ENCODE data around the gene THBS3.
"Not testable (repeated sequence)": the region's sequence is repeated elsewhere in the genome, so short reads cannot be mapped to it uniquely, and the experiment has no call there.

Gene THBS3

DNA sequence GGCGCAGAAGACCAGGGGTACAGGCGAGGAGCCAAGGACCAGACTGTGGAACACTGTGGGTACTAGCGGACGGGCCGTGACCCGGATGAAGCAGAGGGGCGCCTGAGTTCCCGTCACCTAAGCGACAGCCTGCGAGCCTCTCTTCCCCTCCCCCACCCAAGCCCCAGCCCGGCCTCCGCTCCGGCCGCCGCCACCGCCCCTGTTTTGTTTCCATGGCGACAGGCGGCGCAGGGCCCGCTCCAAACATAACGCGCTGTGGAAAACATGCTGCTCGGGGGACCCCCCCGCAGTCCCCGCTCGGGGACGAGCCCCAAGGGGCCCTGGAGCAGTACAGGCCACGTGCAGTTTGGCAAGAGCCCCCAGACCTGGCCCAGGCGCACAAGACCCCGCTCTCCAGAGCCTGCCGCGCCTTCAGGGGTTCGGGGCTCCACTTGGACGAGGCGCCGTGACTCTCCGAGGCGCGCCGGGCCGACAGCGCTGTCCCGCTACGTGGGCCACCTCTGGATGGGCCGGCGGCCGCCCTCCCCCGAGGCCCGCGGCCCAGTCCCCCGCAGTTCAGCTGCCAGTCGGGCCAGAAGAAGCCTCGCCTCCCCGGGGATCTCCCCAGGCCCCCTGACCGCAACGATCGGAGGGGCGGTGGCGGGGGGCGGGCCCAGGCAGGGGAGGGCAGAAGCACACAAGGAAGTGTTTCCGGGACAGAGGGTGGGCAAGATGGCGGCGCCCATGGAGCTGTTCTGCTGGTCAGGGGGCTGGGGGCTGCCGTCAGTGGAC, 1.0 kb upstream of the THBS3 start, which contains the start of gene MTX1:
TSS of gene MTX1 (plus strand) at position 155 of the 771 bp plus-strand sequence. CDS start at position 265, 110 bp downstream.
- DNase-seq (ENCODE audit: low read depth in 2 of 3, low spot score in 1 of 3) = peak; percentile 76 to 86 (median 76)

DNA sequence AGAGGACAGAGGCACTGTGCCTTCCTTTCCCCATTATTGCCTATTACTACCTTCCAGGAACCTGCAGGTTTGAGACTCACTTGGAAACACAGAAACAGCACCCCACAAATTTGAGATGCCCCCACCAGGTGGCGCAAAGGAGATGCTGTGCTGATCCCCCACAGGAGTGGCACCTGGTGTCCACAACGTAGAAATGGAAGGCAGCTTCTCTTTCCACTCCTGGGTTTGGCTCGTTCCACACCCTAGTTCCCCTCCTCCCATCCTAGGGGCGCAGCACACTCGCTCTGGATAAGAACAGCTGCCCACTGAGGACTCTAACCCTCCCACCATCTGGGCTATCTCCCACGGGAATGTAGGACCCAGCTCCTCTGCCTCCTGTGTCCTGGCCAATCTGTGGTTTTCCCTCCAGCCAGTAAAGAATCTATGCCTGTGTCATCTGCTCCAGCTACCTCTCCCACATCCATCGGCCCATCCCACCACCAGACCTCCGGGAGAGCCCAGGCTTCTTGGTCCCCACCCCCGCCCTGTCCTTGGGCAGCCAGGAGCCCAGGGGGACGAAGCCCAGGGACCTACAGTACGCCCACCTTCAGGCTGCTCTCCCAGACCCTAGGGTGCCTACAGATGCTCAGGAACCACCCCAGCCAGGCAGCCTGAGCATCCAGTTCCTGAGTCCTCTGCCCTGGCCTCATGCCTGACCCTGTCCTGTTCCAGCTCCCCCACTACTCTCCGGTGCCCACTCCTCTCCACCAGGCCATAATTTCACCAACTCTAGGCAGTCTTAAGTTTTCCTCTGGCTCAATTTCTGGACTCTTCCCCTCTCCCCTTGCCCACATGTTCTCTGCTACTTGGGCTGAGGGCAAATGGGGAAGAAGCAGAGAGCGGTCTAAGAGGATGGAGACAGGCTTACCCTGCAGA, 549 bp downstream of the THBS3 start:
- DNase-seq (ENCODE audit: low read depth in 2 of 3, low spot score in 1 of 3) = peak; percentile 81 to 93 (median 86)

DNA sequence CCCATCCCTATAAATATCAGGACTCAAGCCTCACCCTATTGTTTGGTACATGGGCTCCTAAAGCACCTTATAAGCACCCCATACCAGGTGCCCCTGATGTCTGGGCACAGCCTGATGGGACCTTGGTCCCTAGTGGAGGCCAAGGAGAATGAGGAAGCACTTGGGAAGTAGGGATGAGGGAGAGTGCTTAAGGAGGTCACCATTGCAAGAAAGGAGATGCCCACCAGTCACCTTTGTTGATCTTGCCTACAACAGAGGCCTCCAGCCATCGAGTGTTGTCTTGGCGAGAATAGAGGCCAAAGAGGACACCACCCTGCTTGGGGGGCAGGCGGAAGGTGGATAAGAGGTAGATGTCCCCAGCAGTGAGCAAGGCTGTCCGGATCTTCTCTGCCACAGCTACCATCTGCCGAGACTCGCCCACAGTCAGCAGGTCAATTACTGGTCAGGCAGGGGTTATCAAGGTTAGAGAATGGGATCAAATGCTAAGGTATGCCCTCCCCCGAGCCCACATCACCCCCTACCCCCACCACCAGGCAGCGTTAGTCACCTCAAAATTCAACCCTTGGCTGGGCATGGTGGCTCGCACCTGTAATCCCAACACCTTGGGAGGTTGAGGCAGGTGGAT, 1.6 kb downstream of the THBS3 start:
- DNase-seq (ENCODE audit: low read depth in 2 of 3, low spot score in 1 of 3) = no peak

DNA sequence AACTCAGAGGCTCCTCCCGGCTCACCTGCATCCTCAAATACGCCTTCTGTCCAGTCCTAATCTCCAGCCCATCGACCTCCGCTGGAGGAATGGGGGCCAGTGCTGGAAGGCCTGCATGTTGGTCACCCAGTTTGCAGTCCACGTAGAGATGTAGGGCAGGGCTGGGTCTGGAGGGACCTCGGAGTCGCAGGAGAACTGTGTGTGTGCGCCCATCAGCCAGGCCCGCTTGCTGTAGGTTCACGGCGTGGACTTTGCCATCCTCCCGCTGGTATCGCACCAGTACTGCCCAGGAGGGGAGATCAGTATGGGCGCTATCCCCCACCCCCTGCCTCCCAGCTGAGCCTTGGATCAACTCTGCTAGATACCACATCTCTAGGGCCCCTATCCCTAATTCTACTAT, 2.7 kb downstream of the THBS3 start:
- DNase-seq (ENCODE audit: low read depth in 2 of 3, low spot score in 1 of 3) = no peak

DNA sequence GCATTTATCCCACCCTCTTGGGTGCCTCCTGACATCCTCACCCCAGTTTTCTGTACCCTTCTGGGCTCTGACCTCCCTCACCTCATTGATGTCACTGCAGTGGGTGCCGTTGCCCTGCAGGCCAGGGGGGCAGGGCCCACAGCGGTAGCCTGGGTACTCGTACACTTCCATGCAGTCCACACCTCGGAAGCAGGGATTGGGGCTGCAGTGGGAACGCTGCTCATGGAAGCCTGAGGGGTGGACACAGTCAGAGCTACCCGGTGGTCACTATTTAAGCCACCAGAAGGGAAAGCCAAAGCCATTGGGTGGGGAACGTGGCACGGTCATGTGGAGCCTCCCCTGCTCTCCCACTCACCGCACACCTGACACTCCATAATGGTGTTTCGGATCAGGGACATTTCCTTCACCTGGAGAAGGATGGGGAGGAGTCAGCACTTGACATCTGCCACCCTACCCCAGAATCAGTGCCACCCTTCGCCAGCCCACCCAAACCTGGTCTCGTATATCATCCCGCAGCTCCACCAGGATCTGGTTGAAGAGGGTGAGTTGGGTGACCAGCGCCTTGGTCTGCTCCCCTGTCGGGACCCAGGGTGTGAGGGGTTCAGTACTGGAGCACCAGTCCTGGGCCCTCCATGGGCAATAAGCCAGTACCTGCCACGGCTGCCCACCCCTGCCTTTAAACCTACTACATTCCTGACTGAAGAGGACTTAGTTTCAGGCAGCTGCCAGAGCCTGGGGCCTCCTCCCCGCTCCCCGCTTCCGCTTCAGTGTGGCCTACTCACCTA, 4.8 kb downstream of the THBS3 start:
- DNase-seq (ENCODE audit: low read depth in 2 of 3, low spot score in 1 of 3) = no peak

DNA sequence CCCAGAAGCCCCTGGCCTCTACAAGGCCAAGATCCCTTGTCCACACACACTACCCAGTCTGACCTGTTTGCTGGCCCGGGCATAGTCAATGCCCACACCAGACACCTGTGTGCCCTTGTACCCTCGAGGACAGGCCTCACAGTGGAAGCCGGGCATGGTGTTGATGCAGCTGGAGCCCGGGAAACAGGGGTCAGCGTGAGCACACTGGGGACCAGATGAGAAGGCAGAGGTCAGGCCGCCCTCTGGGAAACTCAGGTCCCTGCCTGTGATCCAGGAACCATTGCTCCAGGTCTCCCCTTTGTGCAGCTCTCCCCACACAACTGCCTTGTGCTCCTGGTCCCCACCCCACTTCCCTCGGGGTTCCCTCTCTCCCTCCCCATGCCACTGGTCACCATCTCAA, 5.5 kb downstream of the THBS3 start:
- DNase-seq (ENCODE audit: low read depth in 2 of 3, low spot score in 1 of 3) = no peak

DNA sequence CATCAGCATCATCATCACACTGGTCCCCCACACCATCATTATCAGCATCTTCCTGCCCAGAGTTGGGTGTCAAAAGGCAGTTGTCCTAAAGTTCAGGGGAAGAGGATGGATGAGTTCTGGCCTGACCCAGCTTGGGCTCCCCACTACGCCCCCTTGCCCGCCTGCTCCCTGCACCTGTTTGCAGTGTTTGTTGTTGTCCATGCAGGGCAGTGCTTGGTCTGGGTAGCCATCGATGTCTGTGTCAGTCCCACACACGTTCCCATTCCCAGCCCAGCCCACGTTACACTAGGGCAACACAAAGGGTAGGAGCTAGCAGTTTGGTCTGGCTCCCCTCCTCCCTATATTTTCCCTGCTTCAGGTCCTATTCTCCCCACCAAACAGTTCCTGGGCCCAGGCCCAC, 6.8 kb downstream of the THBS3 start:
- no peak for DNase-seq (ENCODE audit: low read depth in 2 of 3, low spot score in 1 of 3)

DNA sequence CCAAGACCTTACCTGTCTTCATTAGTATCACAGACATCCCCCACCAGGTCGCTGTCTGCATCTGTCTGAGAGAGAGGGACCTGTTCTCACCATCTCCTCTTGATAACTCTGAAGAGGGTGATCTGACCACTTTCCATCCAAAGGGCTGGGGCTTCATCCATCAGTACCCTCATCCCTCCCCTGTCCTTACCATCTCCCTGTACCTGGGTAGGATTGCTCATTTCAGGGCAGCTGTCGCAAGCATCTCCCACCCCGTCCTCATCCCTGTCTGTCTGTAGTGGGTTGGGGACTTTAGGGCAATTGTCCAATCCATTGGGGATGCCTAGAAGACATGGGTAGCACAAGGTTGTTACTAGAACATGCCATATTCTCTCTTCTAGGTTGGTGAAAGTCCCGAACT, 7.9 kb downstream of the THBS3 start:
- DNase-seq (ENCODE audit: low read depth in 2 of 3, low spot score in 1 of 3) = no peak

DNA sequence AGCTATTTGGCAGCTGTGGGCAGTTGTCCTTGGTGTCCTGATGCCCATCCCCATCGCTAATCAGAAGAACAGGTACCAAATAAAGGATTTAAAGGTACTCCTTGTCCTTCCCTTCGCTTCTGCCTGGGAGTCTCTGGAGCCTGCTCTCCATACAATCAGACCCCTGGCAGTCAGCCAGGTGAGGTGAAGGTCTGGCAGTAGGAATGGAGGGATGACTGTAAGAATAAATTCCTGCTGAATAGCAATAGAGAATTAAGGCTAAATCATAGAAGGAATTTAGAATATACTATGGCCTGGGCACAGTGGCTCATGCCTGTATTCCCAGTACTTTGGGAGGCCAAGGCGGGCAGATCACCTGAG, 9.2 kb downstream of the THBS3 start:
- DNase-seq (ENCODE audit: low read depth in 2 of 3, low spot score in 1 of 3) = no peak

DNA sequence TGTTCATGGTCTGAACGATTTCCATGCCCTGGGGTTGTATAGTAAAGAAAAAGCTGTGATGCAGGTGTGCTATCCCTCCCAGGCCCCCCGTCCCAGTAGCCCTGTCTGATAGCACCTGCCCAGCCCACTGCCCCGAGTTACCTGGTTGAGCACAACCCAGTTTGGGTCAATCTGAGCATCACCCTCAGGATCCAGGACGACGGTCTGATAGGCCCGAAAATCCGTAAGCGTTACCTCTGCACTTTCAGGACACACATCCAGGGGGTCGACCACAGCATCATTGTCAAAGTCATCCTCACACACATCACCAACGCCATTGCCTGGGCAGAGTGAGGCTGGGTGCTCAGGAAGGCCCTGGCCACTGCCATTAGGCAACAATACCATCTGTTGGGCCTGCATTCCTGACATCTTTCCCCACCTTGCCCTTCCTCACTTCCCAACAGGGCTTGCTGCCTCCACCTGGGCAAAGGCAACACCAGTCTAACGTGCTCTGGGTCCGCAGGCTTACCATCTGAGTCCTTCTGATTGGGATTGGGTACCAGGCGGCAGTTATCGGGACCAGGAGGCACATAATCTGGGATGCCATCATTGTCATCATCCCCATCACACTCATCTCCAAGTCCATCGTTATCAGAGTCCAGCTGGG, 9.7 kb downstream of the THBS3 start:
- DNase-seq (ENCODE audit: low read depth in 2 of 3, low spot score in 1 of 3) = no peak

DNA sequence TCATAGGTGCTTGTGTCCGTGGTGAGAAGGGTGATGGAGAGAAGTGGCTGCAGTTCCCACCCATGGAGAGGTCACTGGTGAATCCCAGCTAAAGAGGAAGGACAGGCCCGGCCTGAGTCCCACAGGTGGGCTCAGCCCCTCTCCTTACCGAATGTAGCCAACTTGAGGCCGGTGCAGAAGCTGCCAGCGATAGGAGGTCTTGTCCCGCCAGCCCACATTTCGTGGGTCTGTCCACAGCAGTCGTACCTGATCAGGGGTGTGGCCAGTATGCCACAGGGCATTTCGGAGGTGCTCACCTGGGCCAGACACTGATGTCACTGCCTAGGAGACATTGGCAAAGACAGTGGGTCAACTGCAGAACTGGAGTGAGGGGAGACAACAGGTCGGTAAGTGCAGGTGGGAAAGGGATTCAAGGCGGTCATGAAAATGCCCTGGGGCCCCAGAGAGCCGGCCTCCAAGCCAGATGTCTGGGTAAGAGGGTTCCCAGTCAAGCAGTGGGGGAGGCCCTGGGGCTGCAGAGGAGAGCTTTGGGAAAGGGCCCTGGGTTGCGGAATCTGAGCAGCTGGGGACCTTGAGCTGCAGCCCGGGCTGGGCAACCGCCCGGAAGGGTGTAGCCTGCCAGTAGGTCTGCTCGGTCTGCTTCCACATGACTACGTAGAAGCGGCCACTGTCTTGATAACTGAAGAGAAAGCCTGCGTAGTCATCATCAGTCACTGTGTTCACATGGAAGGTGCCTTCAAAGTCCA, 10.6 kb downstream of the THBS3 start:
- no peak for DNase-seq (ENCODE audit: low read depth in 2 of 3, low spot score in 1 of 3)

DNA sequence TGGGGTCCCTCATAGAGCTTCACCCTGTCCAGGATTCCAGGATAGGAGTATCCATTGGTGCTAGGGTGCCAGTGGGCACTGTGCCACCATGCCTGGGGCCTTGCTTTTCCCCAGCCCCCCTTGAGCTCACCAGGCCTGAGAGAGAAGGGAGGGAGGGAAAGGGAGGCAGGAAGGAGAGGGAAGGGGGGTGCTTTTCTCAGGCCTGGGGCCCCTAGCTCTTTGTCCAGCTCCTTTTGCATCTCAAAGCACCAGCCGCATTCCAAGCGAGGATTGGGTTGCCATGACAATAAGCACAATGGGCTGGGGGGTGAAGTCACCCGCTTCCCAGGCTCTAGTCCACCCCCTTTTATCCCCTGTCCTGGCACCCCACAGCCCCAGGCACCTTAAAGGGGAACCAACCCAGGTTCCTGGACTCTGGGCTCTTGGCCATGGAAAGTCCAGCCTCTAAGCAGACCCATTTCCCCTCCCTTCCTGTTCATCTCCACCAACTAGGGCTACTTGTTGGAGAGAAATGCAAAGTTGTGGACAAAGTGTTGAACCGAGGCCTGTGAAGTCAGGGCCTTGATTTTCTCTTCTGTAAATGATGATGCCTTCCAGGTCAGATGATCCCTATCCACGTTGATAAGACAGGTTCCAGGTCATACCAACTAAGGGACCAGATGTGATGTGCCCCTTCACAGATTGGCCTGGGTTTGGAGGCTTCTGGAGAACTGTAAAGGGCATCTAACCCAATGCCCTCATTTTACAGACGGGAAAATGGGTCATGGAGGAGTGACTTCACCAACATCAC, 11.4 kb downstream of the THBS3 start:
- DNase-seq (ENCODE audit: low read depth in 2 of 3, low spot score in 1 of 3) = no peak

DNA sequence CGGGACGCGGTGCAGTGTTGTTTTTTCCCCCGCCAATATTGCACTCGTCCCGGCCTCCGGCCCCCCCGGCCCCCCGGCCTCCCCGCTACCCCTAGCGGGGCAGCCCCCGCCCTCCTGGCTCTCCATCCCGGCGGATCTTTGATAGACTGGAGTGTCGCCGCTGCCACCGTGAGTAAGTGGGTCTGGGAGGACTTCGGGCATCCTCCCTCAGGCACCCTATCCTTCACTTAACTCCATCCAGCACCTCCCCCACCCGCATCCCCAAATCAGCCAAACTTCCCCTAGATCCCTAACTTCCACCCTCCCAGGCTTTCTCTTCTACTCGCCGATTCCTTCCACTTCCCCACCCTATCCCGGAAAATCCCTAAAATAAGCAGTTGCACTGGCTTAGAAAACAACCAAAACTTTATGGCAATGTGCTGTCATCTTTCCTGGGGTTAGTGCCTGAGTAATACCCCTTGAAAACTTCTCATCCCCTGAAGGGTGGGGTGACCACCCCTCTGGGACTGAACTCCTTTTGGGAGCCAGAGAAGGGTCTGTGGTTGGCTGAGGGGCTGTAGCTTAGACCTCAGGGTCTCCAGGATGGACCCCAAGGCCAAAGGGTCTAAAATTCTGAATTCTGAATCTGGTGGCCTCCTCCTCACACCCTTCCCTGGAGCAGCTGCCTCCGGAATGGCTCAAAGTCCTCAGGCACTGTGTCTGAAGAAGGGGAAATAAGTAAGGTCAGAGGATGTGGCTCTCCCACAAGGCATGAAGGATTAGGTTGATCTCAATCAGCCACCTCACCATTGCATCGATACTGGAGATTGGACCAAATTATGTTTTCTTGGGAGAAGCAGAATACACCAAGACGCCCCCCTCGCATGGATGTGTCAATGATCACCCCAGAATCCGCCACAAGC, 12.2 kb downstream of the THBS3 start:
- DNase-seq (ENCODE audit: low read depth in 2 of 3, low spot score in 1 of 3) = no peak

DNA sequence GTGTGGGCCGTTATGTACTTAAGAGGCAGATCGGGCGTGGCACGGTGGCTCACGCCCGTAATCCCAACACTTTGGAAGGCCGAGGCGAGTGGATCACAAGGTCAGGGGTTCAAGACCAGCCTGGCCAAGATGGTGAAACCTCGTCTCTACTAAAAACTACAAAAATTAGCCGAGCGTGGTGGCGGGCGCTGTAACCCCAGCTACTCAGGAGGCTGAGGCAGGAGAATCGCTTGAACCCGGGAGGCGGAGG, 13.8 kb downstream of the THBS3 start:
- DNase-seq (ENCODE audit: low read depth in 2 of 3, low spot score in 1 of 3) = not testable (repeated sequence)

DNA sequence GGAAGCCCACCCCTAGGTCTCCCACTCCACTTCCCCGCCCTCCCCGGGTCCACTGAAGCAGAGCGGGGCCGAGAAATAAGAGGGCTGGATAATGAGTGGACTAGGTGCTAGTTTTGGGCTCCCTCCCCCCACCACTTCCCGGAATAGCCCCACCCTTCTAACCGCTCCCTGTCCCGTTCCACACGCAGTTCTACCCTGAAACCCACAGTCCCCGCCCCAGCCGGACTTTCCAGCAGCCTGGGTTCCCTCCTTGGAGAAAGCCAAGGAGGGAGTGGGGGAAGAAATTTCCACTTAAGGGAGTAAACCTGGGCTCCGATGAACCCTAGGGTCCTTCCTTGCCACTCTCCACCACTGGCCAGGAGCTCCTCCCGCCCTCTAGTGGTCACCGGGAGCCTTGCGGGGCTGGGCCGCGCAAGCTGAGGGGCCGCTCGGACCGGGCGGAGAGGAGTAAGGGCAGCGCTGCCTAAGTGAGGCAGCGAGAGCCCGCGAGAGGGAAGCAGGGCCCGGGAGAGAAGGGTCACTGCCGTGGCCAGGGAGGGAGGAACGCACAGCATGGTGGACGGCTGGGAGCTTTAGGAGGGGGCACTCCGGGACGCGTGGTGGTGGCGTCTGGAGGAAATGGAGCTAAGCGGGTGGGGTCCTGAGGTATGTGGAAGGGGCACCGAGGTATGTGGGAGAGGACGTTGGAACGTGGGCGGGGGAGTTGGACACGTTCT, 14.3 kb downstream of the THBS3 start:
- DNase-seq (ENCODE audit: low read depth in 2 of 3, low spot score in 1 of 3) = peak; percentile 80 to 91 (median 84)

DNA sequence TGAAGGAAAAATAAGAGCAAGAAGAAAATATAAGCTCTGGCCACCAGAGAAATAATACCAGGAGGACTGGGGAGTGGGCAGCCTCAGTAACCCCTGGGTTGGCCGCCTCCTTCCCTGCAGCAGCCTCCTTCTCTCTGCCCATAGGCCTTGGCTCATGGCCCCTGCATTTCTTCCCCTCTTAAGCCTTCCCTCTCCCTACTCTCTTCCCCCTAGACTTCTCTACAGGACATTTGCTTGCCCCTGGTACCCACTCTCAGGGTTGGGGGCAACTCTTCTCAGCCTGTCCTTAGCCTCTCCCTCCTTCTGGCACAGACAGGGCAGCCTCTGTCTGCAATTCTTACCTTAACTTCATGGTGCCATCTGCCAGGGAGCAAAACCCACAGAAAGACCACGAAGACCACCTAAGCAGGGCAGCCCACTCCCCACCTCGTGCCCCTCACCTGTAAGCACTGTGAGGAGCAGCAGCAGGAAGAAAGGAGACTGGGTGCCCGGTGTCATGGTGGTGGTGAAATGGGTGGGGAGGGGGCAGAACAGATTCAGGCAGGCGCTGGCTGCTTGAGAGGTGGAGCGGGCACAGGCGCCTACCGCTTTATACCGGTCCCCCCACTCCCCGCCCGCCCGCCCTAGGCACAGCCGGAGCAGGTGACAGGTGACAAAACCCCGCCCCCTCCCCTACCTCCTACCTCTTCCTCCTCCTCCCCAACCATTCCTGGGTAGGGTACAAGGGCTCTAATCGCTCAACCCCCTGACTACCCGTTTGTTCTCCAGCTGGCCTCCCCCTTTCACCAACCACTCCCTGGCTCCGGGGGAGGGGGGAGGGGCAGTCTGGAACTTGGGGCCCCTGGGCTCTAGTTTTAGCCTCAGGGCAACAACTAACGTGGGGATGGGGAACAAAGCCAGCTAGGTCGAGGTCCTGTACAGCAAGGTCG, 15.1 kb downstream of the THBS3 start:
- peak in 1 of 3 donors; percentile 43 for DNase-seq (ENCODE audit: low read depth in 2 of 3, low spot score in 1 of 3)

DNA sequence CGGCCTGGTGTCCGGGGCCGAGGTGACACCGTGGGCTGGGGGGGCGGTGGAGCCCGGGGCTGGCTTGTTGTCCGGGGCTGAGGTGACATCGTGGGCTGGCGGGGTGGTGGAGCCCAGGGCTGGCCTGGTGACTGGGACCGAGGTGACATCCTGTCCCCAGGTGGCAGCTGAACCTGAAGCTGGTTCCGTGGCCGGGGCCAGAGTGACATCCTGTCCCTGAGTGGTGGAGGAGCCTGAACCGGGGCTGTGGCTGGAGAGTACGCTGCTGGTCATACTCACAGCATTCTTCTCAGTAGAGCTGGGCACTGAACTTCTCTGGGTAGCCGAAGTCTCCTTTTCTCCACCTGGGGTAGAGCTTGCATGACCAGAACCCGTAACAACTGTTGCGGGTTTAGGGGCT, 15.8 kb downstream of the THBS3 start:
- DNase-seq (ENCODE audit: low read depth in 2 of 3, low spot score in 1 of 3) = no peak
